Measurements from ENCODE around the gene ROBO3.

DNA sequence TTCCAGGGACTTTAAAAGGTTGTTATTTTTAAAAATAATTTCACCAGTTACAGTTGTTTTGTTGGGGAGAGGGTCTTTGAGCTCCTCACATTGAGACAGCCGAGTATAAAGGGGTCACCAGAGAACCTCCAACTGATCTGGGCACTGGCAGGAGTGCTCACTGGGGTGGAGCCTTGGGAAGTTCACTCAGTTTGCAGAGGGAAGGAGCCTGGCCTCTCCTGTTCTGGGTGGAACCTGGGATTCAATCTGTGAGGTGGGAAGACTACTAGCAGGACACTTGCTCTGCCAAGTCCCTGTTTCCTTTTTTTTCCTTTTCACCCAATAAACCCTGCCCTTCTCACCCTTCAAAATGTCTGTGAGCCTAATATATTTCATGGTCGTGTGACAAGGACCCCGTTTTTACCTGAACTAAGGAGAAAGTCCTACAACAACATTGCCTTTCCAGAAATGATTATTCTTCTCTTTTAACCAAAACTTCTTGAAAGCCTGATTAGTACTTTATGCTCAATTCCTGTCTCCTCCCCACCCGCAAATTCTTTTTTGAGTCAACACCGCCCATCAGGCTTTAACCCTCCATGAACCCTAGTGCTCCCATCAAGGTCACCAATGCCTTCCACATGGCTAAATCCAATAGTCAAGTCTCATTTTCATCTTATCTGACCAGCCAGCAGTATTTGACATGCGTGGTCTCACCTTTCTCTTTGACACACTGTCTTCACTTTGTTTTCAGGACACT lies 43.1 kb upstream of the ROBO3 start:
- TF ChIP-seq, protein P1, sequence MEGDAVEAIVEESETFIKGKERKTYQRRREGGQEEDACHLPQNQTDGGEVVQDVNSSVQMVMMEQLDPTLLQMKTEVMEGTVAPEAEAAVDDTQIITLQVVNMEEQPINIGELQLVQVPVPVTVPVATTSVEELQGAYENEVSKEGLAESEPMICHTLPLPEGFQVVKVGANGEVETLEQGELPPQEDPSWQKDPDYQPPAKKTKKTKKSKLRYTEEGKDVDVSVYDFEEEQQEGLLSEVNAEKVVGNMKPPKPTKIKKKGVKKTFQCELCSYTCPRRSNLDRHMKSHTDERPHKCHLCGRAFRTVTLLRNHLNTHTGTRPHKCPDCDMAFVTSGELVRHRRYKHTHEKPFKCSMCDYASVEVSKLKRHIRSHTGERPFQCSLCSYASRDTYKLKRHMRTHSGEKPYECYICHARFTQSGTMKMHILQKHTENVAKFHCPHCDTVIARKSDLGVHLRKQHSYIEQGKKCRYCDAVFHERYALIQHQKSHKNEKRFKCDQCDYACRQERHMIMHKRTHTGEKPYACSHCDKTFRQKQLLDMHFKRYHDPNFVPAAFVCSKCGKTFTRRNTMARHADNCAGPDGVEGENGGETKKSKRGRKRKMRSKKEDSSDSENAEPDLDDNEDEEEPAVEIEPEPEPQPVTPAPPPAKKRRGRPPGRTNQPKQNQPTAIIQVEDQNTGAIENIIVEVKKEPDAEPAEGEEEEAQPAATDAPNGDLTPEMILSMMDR (IDR thresholded peaks at IDR 0.05; ENCODE audit: low read length) = no peak
- no peak for TF ChIP-seq EZH2 (IDR thresholded peaks at IDR 0.05; ENCODE audit: borderline replicate concordance, low read length)

All from OCI-LY1 (cell line).